ENCODE data around the gene TADA3.

Gene TADA3

GRCh38 chr3:9809615-9810432 lies 17.6 kb upstream of the TADA3 start, which contains the start of gene TTLL3:
TSS of gene TTLL3 (plus strand) at chr3:9810262. CDS start at chr3:9810662, 400 bp downstream.
- peak; percentile 24 for DNase-seq (ENCODE audit: low read depth)

- no peak for DNase-seq (ENCODE audit: low read depth)
Measured at GRCh38 chr3:9809239-9809614, 17.0 kb upstream of the TADA3 start.

- DNase-seq (ENCODE audit: low read depth) = peak; percentile 23
Measured at GRCh38 chr3:9808345-9809037, 16.2 kb upstream of the TADA3 start.

DNA sequence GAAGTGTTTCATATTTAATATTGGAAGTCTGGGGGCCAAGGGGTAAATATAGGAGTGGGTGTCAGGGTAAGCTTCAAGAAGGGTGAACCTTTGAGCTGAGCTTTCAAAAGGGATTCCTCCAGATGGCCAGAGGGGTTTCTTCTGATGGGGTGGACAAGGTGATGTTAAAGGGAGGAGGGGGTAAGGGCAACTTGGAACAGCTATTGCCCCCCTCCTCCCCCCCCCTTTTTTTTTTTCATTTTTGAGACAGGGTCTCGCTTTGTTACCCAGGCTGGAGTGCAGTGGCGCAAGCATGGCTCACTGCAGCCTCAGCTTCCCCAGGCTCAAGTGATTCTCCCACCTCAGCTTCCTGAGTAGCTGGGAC lies 15.7 kb upstream of the TADA3 start:
- DNase-seq (ENCODE audit: low read depth) = no peak

DNA sequence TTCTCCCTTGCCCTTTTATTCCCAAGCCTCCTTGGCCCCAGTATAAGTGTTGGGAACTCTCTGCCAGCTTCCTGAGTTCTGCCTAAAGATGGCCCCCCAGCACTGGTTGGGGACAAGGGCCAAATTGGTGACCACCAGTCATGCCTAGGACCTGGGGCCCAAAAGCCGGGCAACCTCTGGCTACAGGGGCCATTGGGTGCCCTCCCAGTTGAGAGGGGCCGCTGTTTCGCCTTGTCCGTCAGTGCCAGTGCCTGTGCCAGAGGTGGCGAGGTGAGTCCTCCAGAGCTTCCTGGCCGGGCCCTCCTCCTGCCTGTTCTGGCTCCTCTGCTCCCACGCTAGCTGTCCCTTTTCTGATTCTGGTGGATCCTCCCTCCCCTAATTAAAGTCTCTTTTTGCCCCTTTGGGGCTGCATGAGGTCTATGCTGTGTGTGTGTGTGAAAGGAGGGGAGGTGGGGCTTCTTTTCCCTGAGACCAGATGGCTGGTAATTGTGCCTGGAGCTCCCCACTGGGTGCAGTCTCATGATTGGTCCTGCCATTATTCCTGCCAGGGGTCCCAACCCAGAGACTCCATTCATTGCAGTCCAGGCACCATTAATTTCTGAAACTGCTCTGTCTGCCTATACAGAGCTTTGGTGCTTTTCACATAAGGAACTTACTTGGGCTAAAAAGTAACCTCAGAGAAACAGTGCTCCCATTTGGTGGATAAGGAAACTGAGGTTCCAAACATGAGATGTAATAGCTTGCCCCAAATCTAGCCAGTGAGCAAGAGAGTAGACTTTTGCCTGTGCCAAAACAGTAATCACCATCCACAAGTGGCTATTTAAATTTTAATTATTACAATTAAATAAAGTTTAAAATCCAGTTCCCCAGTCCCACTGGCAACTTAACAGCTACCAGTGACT lies 14.7 kb upstream of the TADA3 start:
- no peak for DNase-seq (ENCODE audit: low read depth)

- no peak for DNase-seq (ENCODE audit: low read depth)
Measured at GRCh38 chr3:9806137-9806536, 13.9 kb upstream of the TADA3 start.

DNA sequence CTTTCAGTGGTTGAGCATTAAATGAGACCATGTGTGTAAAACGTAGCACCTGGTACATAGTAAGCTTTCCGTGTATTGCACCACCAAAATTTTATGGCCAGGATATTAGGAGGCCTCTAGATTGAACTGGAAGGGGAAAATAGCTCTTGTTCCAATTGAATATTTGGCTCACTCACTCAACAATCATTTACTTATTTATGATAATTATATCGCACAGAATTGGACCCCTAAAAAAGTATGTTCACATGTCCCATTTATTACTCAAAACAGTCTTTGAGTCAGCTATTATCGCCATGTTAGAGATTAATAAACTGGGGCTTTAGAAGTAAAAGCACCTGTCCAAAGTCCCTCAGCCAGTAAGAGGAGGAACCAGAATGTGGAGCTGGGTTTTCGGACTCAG lies 12.7 kb upstream of the TADA3 start:
- no peak for DNase-seq (ENCODE audit: low read depth)

- DNase-seq (ENCODE audit: low read depth) = no peak
Measured at GRCh38 chr3:9803494-9803893, 11.2 kb upstream of the TADA3 start.

- DNase-seq (ENCODE audit: low read depth) = no peak
Measured at GRCh38 chr3:9800529-9800928, 8.3 kb upstream of the TADA3 start.

DNA sequence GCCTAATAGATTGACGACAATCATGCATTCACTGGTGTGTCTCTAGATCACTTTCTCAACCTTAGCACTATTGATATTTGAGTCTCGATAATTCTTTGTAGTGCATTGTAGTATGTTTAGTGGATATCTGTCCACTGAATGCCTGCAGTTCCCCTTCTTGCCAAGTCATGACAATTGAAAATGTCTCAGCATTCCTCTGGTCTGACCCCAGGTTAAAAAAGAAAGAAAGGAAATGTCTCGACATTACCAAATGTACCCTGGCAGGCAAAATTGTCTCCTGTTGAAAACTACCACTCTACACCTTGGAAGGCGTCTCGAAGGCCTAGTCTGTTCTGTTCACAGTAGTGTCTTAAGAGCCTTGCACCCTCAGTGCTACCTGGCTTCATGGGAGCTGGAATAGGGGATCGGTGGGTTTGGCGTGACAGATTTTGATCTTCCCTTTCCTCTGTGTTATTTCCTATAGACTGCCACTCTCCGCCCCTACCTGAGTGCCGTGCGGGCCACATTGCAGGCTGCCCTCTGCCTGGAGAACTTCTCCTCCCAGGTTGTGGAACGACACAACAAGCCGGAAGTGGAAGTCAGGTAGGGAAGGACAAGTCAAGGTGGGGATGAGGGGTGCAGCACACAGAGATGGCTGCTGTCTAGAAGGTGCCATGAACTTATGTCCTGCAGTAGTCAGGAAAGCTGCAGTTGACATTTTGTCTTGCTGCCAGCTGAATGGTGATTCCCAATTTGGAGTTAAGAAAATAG lies 5.1 kb upstream of the TADA3 start:
- no peak for DNase-seq (ENCODE audit: low read depth)

DNA sequence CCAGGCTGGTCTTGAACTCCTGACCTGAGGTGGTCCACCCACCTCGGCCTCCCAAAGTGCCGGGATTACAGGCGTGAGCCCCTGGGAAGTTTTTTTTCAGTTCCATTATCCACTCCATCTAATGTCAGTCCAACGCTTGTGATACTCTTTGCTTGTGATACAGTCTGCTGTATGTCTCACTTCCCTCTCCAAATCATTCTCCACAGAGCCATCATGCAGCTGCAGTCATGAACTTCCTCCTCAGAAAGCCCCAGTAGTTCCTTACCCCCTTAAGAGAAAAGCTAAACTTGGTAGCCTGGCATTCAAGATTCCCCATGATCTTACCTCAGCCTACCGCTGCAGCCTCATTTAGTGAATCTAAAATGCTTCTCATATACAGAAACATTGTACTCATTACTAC lies 2.9 kb upstream of the TADA3 start:
- no peak for DNase-seq (ENCODE audit: low read depth)

GRCh38 chr3:9794400-9794799 lies 2.1 kb upstream of the TADA3 start:
- DNase-seq (ENCODE audit: low read depth) = no peak

DNA sequence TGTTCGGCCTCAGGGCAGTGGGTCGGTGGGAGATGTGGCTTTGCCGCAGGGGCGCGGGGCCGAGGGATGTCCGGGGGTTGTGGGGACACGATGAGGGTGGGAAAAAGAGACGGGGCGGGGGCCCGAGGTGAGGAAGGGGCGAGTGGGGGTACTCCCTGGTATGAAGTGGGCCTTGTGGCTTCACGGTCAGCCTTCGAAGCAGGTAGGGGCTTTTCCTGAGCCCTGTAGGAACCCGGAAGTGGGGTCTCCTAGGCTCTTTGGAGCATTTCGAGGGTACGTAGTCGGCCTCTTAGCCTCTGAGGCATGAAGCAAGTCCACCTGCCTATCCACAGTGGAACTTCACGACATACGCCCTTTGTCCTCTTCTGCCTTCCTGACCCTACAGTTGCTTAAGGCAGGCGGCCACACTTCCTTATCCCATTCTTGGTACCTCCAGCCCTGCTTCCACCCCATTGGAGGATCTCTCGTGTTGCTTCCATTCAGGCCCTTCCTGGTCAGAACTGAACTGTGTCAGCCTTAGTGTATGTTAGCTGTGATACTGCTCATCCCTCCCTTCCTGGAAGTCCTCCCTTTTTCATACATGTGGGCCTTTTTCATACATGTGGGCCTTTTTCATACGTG lies 998 bp upstream of the TADA3 start:
- no peak for DNase-seq (ENCODE audit: low read depth)

DNA sequence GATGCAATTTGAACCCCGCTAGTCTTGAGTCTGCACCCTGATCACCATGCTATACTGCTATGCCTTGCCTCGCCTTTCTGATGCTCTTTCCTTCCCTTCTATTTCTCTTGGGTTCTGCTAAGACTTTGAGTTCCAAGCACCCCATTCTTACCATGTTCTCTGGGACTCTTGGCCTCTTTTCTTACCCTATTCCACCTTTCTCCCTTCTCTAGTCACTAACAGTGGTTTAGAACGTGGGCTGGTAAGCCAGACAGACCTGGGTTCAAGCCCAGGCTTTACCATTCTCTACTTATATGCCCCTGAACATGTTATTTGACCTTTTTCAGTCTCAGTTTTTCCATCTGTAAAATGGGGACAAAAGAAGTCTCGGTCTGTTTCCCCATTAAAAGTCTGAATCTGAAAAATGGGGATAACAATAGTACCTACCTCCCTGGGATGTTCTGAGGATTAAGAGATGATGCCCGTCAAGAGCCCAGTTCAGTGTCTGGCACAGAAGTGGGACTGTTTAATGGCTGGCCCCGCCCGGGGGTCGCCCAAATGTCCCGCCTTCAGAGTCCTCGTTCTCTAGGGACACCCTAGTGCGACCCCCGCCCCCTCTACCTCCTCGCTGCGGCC lies 376 bp downstream of the TADA3 start:
- DNase-seq (ENCODE audit: low read depth) = no peak

GRCh38 chr3:9791127-9791526 lies 1.1 kb downstream of the TADA3 start:
- DNase-seq (ENCODE audit: low read depth) = no peak

DNA sequence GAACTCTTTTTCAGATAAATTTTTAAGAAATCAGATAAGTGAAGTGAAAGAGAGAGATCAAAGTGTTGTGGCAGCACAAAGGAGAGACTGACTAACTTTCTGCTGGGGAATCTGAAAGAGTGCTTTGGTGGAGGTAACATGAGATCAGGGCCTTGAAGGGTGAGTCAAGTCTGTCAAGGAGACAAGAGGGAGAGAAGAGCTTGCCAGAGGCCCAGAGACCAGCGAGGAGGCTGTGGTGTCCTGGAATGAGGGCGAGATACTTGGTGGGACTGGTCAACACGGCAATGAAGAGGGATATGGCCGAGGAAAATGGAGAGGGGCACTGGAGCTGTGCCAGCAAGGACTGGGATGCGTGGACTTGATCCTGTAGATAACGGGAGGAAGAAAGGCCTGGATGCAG lies 4.6 kb downstream of the TADA3 start:
- DNase-seq (ENCODE audit: low read depth) = no peak

DNA sequence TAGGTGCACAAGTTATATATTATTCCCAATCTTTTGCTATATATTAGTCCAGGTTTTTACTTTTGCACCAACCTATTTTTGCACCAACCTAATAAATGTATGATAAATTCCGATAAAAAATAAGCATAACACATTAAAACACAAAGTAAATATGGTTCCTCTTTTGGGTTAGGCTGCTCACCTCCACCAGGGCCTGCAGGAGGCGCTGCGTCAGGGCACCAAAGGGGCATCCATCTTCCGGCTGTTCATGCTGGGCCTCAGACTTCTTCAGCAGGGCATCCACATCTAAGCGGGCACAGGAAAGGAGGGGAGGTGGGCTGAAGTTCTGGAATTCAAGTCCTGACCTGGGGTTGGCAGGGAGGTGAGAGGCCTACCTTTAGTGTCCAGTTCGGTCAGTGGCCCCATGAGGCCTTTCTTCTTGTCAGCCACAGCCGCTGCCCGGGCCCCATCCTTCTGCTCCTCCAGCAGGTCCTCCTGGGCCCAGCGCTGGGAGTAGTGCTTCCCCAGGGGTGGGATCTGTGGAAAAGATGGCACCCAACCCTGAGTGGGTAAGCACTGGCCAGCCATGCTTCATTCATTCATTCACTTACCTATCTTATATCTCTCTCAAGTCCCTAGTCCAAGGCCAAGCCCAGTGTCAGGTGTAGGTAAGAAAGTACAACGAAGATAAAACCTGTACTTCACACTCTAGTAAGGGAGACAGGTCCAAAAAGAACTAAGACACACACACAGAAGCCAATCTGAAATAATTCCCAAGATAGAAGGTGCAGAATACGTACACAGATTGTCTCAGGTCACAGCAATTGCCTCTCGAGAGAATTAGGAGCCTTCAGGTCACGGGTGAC lies 5.2 kb downstream of the TADA3 start:
- no peak for DNase-seq (ENCODE audit: low read depth)

DNA sequence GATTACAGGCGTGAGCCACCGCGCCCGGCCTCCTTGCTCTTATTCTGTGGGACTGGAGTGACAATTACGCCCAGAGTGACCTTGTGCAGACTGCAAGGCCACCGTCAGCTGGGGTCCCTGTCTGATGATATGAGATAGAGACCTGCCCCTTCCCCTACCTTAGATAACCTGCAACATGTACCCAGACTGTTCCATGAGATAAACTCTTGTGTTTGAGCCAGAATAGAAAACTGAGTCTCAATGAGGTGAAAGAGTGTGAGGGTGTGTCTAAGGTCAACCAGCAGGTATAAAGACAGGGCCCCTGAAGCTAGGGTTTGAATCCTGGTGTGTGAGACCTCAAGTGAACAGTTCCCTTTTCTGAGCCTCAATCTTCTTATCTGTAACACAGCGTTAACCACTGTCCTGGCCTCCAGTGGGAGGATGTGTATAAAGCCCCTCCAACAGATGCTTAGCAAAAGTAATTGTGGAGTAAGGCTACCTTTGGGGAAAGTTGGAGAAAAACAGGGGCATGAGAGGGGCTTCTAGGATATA lies 6.0 kb downstream of the TADA3 start:
- DNase-seq (ENCODE audit: low read depth) = no peak

DNA sequence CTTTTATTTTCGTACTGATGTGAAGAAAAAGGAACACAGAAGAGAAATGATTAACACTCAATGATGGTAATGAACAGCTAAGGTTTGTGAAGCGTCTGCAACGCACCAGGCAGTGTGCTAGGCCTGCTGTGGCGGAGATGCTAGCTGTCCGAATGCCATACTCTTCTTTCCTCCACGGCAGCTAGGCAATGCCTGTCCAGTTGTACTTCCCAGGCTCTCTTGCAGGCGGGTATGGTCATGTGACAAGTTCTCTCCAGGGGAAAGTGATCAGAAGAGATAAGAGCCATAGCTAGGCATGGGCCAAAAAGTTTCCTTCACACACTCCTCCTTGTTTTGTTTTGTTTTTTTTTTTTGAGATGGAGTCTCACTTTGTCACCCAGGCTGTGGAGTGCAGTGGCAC lies 6.7 kb downstream of the TADA3 start:
- no peak for DNase-seq (ENCODE audit: low read depth)

GRCh38 chr3:9784965-9785364 lies 7.3 kb downstream of the TADA3 start:
- DNase-seq (ENCODE audit: low read depth) = no peak
